SJSA1 (cell line): ENCODE measurements around the gene C22orf23. TPM values are rescaled to one million over a fixed set of nuclear protein-coding genes. Genes with fewer than 3 reads are reported as not detected.
A peak's percentile ranks its signal among the peaks of the same experiment; 100 is the strongest.

Experiments
- DNase-seq, 2 experiments: peaks; one replicate each; pipeline ENCODE4 v3.0.0-alpha.2; 2015 to 2020; ENCODE audit warnings: low spot score in 2 of 2, low read depth in 1 of 2
- H3K27ac ChIP-seq: fragments of 250-450 bp; sonication (Bioruptor Pico); 2 replicates; pipeline ENCODE4 v1.5.1; 2020; ENCODE audit warnings: mild to moderate bottlenecking, moderate library complexity
- H3K27me3 ChIP-seq: fragments of 250-450 bp; sonication (Bioruptor Pico); replicated peaks from 2 replicates; pipeline ENCODE4 v1.5.1; 2020; ENCODE audit warnings: mild to moderate bottlenecking, moderate library complexity
- H3K36me3 ChIP-seq: fragments of 250-450 bp; sonication (Bioruptor Pico); 2 replicates; pipeline ENCODE4 v1.5.1; 2020; ENCODE audit warnings: mild to moderate bottlenecking
- H3K4me1 ChIP-seq: fragments of 250-450 bp; sonication (Bioruptor Pico); replicated peaks from 2 replicates; pipeline ENCODE4 v1.6.1; 2021; ENCODE audit warnings: mild to moderate bottlenecking
- H3K4me3 ChIP-seq: fragments of 250-450 bp; sonication (Bioruptor Pico); 2 replicates; pipeline ENCODE4 v1.5.1; 2020; ENCODE audit warnings: mild to moderate bottlenecking
- H3K9me3 ChIP-seq: fragments of 250-450 bp; sonication (Bioruptor Pico); replicated peaks from 2 replicates; pipeline ENCODE4 v1.5.1; 2020; ENCODE audit warnings: mild to moderate bottlenecking
- total RNA-seq: library from RNA; depleted of rRNA; stranded (reverse); fragments of >200 nt; shearing (Covaris generic); gene quantifications from 2 replicates; pipeline ENCODE4 v1.2.3, GENCODE V29; 2014

C22orf23 gene
- total RNA-seq, 1 experiment from 2014 or later, result not detected

DNA sequence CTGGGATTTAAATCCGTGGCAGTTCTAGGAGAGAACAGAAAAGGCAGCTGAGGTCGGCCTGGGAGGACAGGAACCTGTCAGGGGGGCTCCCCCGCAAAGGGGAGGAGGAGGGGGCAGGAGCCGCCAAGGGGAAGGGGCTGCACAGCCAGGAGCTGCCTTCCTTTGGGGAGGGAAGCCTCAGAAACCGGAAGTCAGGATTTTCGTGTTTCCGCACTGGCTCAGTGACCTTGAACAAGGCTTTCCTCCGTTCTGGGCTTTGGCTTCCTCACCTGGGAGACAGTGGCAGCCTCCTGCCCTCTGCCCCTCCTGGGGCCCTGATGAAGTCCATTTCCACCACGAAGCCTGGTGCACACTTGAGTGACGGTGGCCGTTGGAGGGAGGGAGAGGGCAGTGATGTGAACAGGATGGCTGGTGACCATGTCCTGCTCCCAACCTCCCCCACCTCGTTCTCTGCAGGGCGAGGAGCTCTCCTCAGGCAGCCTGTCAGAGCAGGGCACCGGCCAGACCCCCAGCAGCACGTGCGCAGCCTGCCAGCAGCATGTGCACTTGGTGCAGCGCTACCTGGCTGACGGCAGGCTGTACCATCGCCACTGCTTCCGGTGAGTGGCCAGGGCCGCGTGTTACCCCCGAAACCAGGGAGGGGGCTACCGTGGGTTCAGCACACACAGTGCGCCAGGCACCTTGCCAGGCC is 34.7 kb downstream of the C22orf23 start:
- Histone ChIP-seq H3K27ac (no peak overlapping the region), H3K9me3 (no peaks in the 10 kb centered on the region), H3K4me3 (no peak overlapping the region), H3K4me1 (no peaks in the 10 kb centered on the region), H3K27me3 (no peaks in the 10 kb centered on the region), H3K36me3 (peaks cover 84% of the 10 kb centered on the region)
- no peak for DNase-seq

DNA sequence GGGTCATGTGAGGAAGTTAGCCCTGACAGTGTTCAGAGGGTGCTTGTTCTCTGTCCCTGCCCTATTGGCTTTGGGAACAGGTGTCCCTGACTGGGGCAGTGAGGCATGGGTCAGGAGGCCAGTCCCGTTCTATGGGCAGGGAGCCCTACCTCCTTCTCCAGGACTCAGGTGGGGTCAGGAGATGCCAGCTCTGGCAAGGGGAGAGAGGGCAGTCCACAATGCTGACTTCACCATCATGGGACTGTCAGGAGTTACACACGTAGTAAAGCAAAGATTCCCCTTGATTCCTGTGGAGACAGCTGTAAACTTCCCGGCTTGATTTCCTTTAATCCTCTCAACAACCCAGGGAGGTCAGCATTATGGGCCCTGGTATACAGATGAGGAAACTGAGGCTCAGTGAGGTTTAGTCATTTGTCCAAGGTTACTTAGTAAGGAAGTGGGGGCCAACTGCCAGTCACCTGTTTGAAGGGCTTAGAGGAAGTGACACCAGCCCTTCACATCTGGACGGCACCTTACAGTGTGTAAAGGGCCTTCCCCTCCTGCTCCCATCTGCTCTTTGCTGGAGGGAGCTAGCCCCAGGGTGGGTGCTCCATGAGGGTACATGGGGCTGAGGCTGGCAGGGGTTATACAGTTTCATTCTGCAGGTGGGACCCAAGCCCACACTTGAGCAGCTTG is 35.4 kb downstream of the C22orf23 start:
- H3K36me3 ChIP-seq, result peaks cover 84% of the 10 kb centered on the region
- no peak overlapping the region for H3K27ac ChIP-seq
- H3K27me3 ChIP-seq, result no peaks in the 10 kb centered on the region
- no peaks in the 10 kb centered on the region for H3K4me1 ChIP-seq
- no peaks in the 10 kb centered on the region for H3K9me3 ChIP-seq
- DNase-seq, result no peak
- H3K4me3 ChIP-seq, result no peak overlapping the region

DNA sequence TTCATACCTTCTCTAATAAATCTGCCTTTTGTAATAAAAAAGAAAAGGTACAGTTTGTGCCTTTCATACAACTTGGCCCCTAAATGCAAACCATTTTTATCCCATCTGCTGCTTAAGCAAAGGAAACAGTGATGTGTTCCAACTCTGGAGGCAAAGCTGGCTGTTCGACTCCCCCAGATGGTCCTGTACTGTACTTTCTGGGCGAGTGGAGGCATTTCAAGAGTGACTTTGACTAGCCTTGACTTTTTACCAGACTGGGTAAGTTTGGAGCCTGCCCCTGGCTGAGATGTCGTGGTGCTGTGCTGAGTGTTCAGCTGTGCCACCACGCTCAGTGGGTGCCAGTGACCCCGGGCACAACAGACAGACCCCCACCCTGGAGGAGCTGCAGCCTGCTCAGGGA is 37.1 kb downstream of the C22orf23 start:
- H3K9me3 ChIP-seq, result no peaks in the 10 kb centered on the region
- no peak for DNase-seq
- H3K27ac ChIP-seq, result no peak overlapping the region
- H3K36me3 ChIP-seq, result peaks cover 89% of the 10 kb centered on the region
- no peaks in the 10 kb centered on the region for H3K27me3 ChIP-seq
- H3K4me1 ChIP-seq, result no peaks in the 10 kb centered on the region
- H3K4me3 ChIP-seq, result no peak overlapping the region

DNA sequence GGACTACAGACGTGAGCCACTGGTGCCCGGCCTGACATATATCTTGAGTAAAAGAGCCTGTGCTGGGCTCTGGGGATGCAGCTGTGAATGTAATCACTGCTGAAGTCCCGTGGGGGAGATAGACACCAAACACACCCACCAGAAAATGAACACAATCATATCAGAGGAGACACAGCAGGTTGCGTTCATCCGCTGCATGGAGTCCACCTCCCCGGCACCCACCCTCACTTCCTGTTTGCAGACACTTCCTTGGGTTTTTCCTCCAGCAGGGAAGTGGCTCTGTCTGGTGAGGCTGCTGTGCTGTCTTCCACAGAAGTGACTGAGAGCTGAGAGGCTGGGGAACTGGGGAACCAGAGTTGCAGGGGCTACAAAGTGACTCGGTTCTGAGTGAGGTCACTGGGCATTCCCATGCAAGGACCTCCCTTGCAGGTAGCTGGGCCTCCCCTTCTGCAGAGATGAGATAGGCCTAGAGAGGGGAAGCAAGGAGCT is 40.1 kb downstream of the C22orf23 start:
- peaks cover 84% of the 10 kb centered on the region for H3K36me3 ChIP-seq
- peaks cover 3% of the 10 kb centered on the region; the same call in 1 of the 2 replicates for H3K4me1 ChIP-seq
- DNase-seq, result no peak
- no peak overlapping the region for H3K27ac ChIP-seq
- H3K4me3 ChIP-seq, result no peak overlapping the region
- H3K9me3 ChIP-seq, result no peaks in the 10 kb centered on the region
- no peaks in the 10 kb centered on the region for H3K27me3 ChIP-seq

DNA sequence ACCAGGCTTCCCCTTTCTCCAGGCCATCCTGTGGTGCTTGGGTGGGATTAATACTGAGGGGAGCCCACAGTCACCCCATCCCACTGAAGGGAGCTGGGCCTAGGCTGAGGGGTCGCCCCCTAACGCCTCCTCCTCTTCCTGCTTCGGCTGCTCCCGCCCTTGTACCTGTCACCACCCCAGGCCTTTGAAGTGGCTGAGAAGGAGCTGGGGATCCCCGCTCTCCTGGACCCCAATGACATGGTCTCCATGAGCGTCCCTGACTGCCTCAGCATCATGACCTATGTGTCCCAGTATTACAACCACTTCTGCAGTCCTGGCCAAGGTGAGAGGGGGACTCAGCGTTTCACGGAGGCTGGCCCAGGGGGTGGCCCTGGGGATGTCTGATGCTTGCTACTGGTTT is 41.2 kb downstream of the C22orf23 start:
- no peak overlapping the region for H3K27ac ChIP-seq
- H3K4me3 ChIP-seq, result no peak overlapping the region
- H3K9me3 ChIP-seq, result no peaks in the 10 kb centered on the region
- no peaks in the 10 kb centered on the region for H3K27me3 ChIP-seq
- DNase-seq, result no peak
- peaks cover 81% of the 10 kb centered on the region for H3K36me3 ChIP-seq
- peaks cover 14% of the 10 kb centered on the region for H3K4me1 ChIP-seq

DNA sequence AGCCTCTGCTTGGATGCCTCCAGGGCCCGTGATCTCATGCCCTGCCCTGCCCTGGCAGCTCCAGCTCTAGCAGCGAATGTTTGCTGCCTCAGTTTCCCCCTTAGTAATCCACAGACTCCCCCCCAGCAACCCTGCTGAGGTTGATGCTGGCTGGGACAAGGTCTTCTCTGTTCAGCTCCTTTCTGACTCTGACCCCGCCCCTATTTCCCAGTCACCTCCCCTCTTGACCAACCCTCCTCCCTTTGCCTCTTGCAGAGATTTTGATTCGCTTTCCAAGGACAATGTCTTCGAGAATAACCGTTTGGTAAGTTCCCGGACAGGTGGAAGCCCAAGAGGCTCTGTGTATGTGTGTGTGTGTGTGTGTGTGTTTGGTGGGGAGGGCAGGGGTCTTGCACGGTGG is 41.7 kb downstream of the C22orf23 start:
- H3K27me3 ChIP-seq, result no peaks in the 10 kb centered on the region
- DNase-seq, result no peak
- no peak overlapping the region for H3K4me3 ChIP-seq
- H3K36me3 ChIP-seq, result peaks cover 81% of the 10 kb centered on the region
- no peak overlapping the region for H3K27ac ChIP-seq
- H3K4me1 ChIP-seq, result peaks cover 19% of the 10 kb centered on the region
- no peaks in the 10 kb centered on the region for H3K9me3 ChIP-seq

- H3K4me3 ChIP-seq, result no peak overlapping the region
- peaks cover 19% of the 10 kb centered on the region for H3K4me1 ChIP-seq
- no peak for DNase-seq
- H3K9me3 ChIP-seq, result no peaks in the 10 kb centered on the region
- no peak overlapping the region for H3K27ac ChIP-seq
- peaks cover 81% of the 10 kb centered on the region for H3K36me3 ChIP-seq
- no peaks in the 10 kb centered on the region for H3K27me3 ChIP-seq
Measured at GRCh38 chr22:37910890-37911672, 42.3 kb downstream of the C22orf23 start.

- H3K27ac ChIP-seq, result no peak overlapping the region
Measured at GRCh38 chr22:37909766-37910165, 43.6 kb downstream of the C22orf23 start.

DNA sequence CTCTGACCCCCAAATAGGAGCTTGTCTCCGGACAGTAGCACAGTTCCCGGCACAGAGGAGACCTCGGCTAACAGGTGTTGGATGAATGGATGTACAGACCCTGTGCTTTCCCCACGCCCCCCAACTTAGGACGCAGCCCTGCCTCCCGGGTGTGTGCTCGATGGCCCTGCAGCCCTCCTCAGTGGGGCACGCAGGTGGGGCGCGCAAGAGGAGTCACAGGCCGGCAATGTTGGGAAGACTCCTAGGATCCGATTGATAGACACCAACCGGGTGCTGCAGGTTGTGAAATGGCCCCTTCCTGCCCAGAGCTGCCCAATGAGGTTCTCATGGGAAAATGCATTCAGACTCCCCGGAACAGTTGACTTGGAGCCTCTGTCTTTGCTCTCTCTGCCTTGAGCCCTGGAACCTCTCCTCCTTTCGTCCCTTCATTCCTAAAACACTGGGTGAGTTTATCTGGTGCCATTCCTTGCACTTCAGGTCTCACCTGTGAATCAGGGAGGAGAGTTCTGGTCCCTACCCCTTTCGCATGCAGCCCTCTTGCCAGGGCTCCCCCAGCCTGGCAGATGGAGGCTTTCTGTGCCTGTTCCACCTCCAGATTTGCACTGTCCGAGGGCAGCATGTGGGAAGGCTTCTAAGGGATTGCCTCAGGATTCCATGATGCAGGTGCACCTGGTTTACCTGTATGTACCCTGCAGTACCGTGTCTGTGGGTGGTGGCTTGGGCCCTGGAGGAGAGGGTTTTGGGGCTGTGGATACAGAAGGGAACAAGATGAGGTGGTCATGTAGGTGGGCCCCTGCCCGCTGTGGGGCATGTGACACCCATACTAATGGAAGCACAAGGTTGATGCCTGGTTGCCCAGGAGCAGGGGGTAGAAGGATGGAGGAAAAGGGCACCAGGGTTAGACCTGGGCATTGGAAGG is 46.1 kb downstream of the C22orf23 start:
- no peaks in the 10 kb centered on the region for H3K9me3 ChIP-seq
- no peak for DNase-seq
- H3K27me3 ChIP-seq, result no peaks in the 10 kb centered on the region
- H3K27ac ChIP-seq, result peak overlapping the region; percentile 80; the same call in 1 of the 2 replicates
- peaks cover 39% of the 10 kb centered on the region for H3K4me1 ChIP-seq
- peak overlapping the region; percentile 97 for H3K4me3 ChIP-seq
- peaks cover 52% of the 10 kb centered on the region for H3K36me3 ChIP-seq

More at GRCh38 chr22:37909766-37910165, 43.6 kb downstream of the C22orf23 start:
- peaks cover 32% of the 10 kb centered on the region for H3K4me1 ChIP-seq
- no peaks in the 10 kb centered on the region for H3K27me3 ChIP-seq
- no peak overlapping the region for H3K4me3 ChIP-seq
- peaks cover 70% of the 10 kb centered on the region for H3K36me3 ChIP-seq
- H3K9me3 ChIP-seq, result no peaks in the 10 kb centered on the region
- no peak for DNase-seq

GRCh38 chr22:37906364-37907008 is 46.9 kb downstream of the C22orf23 start:
- Histone ChIP-seq H3K27me3 (no peaks in the 10 kb centered on the region), H3K9me3 (no peaks in the 10 kb centered on the region), H3K4me3 (peak overlapping the region; percentile 97), H3K27ac (peak overlapping the region; percentile 80), H3K36me3 (peaks cover 43% of the 10 kb centered on the region), H3K4me1 (peaks cover 39% of the 10 kb centered on the region)
- no peak for DNase-seq

GRCh38 chr22:37905534-37906363 is 47.7 kb downstream of the C22orf23 start, which contains the start of gene MICALL1:
Gene MICALL1 (plus strand): TSS chr22:37906297. CDS start chr22:37906423, 126 bp downstream.
- Histone ChIP-seq H3K9me3 (no peaks in the 10 kb centered on the region), H3K27ac (peak within 1 kb of the TSS; percentile 99)
- DNase-seq, result peak; percentile 84 to 87

More at GRCh38 chr22:37905534-37906363, 47.7 kb downstream of the C22orf23 start, which contains the start of gene MICALL1:
- Histone ChIP-seq H3K4me1 (peaks cover 39% of the 10 kb centered on the region), H3K36me3 (peaks cover 36% of the 10 kb centered on the region), H3K4me3 (peak within 1 kb of the TSS; percentile 97), H3K27me3 (no peaks in the 10 kb centered on the region)
